GM23338 (cell line): ENCODE results near the gene SYPL2. TPM values are rescaled to one million over a fixed set of nuclear protein-coding genes. Genes with fewer than 3 reads are reported as not detected.
A peak's percentile ranks its signal among the peaks of the same experiment; 100 is the strongest.

Experiments
- ATAC-seq: fragments of 200-7000 bp; cut with Tn5 transposase; 3 replicates; pipeline ENCODE4 v1.9.1; 2020
- DNase-seq: peaks from one replicate; pipeline ENCODE4 v3.0.0-alpha.2; 2015; ENCODE audit warnings: low spot score
- H2AFZ ChIP-seq: fragments of 200-600 bp; sonication (generic); 2 replicates; pipeline ENCODE4 v1.8.0; 2016; ENCODE audit warnings: antibody characterized with exemption, mild to moderate bottlenecking, moderate library complexity
- H3F3A ChIP-seq: fragments of 200-600 bp; sonication (generic); replicated peaks from 2 replicates; pipeline ENCODE4 v1.8.0; 2017; ENCODE audit warnings: antibody characterized with exemption, mixed run types, low read depth
- H3K27ac ChIP-seq: fragments of 200-600 bp; sonication (generic); 2 replicates; pipeline ENCODE4 v1.6.1; 2016; ENCODE audit warnings: low read depth
- H3K27me3 ChIP-seq: fragments of 200-600 bp; sonication (generic); 2 replicates; pipeline ENCODE4 v1.8.0; 2016; ENCODE audit warnings: mild to moderate bottlenecking, mixed run types, moderate library complexity; ENCODE audit not compliant: insufficient read depth
- H3K36me3 ChIP-seq: fragments of 200-600 bp; sonication (generic); 2 replicates; pipeline ENCODE4 v1.8.0; 2016; ENCODE audit warnings: mild to moderate bottlenecking; ENCODE audit not compliant: insufficient read depth
- H3K4me1 ChIP-seq: fragments of 200-600 bp; sonication (generic); 2 replicates; pipeline ENCODE4 v1.8.0; 2016; ENCODE audit warnings: mild to moderate bottlenecking, moderate library complexity; ENCODE audit not compliant: insufficient read depth
- H3K4me2 ChIP-seq: fragments of 200-600 bp; sonication (generic); 2 replicates; pipeline ENCODE4 v1.7.1; 2017; ENCODE audit warnings: mixed run types
- H3K4me3 ChIP-seq: fragments of 200-600 bp; sonication (generic); 2 replicates; pipeline ENCODE4 v1.6.1; 2016; ENCODE audit warnings: mixed run types
- H3K79me2 ChIP-seq: fragments of 200-600 bp; sonication (generic); replicated peaks from 2 replicates; pipeline ENCODE4 v1.8.0; 2017; ENCODE audit warnings: mild to moderate bottlenecking; ENCODE audit not compliant: insufficient read depth
- H3K9me2 ChIP-seq: fragments of 200-600 bp; sonication (generic); 2 replicates; pipeline ENCODE4 v1.8.0; 2017; ENCODE audit not compliant: insufficient read depth
- H4K20me1 ChIP-seq: fragments of 200-600 bp; sonication (generic); replicated peaks from 2 replicates; pipeline ENCODE4 v1.8.0; 2017; ENCODE audit warnings: mild to moderate bottlenecking; ENCODE audit not compliant: insufficient read depth
- H3K27ac Mint-ChIP-seq: 2 replicates; pipeline ENCODE4 v1.8.0; 2020; ENCODE audit warnings: inconsistent platforms, mild to moderate bottlenecking, moderate library complexity, mixed read lengths
- H3K27me3 Mint-ChIP-seq: 3 replicates; pipeline ENCODE4 v1.8.0; 2022; ENCODE audit warnings: low read depth, mild to moderate bottlenecking, moderate library complexity, mixed read lengths, inconsistent platforms; ENCODE audit not compliant: insufficient read depth, poor library complexity
- H3K36me3 Mint-ChIP-seq: 3 replicates; pipeline ENCODE4 v1.8.0; 2021; ENCODE audit warnings: low read depth, mild to moderate bottlenecking, inconsistent platforms, moderate library complexity, mixed read lengths
- H3K4me1 Mint-ChIP-seq: 3 replicates; pipeline ENCODE4 v1.8.0; 2020; ENCODE audit warnings: mild to moderate bottlenecking, inconsistent platforms, mixed read lengths
- H3K4me3 Mint-ChIP-seq: 3 replicates; pipeline ENCODE4 v1.8.0; 2021; ENCODE audit warnings: moderate library complexity, mild to moderate bottlenecking, inconsistent platforms, mixed read lengths
- H3K9me3 Mint-ChIP-seq: 3 replicates; pipeline ENCODE4 v1.8.0; 2020; ENCODE audit warnings: moderate library complexity, mild to moderate bottlenecking, inconsistent platforms, mixed read lengths
- CTCF ChIP-seq, 2 experiments: fragments of 200-600 bp in 1 of 2; sonication (generic) in 1 of 2; conservative IDR thresholded peaks; 2 replicates each; pipeline versions ENCODE4 v1.5.1 to v1.6.1; 2016 to 2017; ENCODE audit warnings: antibody characterized with exemption in 2 of 2, low read depth in 2 of 2, mild to moderate bottlenecking in 2 of 2, moderate library complexity in 1 of 2
- ZNF462 ChIP-seq: fragments of 250-450 bp; sonication (Bioruptor Pico); IDR thresholded peaks from 2 replicates; pipeline ENCODE4 v1.5.0; 2020; ENCODE audit warnings: mild to moderate bottlenecking, moderate library complexity
- polyA plus RNA-seq: library from polyadenylated mRNA; unstranded; fragments of >200 nt; fragmentation: Nextera tagmentation; extraction: Ambion mirVana; gene quantifications from 2 replicates; pipeline ENCODE4 v1.2.1, GENCODE V29; 2016
- total RNA-seq: library from RNA; depleted of rRNA; stranded (reverse); fragments of >200 nt; shearing (Covaris generic); gene quantifications from 2 replicates; pipeline ENCODE4 v1.2.3, GENCODE V29; 2014

The SYPL2 gene
- total and polyA plus RNA-seq, 2 experiments from 2014 or later = 0.40 to 0.49 TPM

DNA sequence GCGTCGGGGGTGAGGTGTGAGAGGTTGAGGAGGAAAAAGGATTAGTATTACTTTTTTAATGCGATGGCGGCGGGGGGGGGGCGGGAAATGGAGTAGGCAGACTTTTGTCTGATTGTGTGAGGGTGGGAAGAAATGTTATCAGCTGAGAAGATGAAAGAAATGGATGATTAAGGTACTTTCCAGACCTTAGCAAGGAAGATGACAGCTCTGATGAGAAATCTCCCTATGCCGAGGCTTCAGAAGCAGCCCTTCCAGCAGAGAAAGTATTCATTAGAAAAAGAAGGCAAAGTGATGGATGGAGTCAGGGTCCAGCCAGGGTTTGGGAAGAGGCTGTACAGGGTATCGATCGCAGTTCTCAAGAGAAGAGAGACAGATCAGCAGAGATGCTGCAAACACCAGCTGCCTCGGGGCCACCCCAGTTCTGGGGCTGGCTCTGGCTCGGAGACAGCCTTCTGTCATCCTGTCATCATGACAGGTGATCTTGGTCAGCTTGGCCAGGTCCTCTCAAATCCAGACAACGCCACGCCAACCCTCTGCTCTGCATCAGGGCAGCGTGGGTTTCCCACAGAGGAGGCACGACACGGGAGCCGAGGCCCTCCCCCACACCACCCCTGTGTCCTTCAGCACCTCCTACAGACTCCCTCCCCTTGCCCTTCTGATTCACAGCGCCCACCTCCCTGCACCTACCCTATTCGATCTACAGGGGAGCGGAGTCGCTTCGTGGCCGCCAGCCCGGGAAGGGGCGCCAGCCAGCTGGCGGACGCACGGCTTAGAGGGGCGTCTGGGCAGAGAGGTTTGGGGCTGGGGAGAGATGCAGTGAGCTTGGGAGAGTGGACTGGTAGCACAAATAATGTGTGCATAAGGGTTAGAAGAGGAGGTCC is 16.7 kb downstream of the SYPL2 start:
- Mint-ChIP-seq H3K4me1 (peaks cover 27% of the 10 kb centered on the region), H3K27ac (peak overlapping the region; percentile 86)
- peak; percentile 77 for DNase-seq

More for the DNA sequence above, 16.7 kb downstream of the SYPL2 start:
- H3K4me2 ChIP-seq = peak overlapping the region; percentile 93
- no peaks in the 10 kb centered on the region for H3K79me2 ChIP-seq
- H3K4me1 ChIP-seq = peaks cover 15% of the 10 kb centered on the region
- H3K27me3 Mint-ChIP-seq = peaks cover 13% of the 10 kb centered on the region
- H3K4me3 Mint-ChIP-seq = peak overlapping the region; percentile 85
- H3K27ac ChIP-seq = no peak overlapping the region
- H3K36me3 Mint-ChIP-seq = peaks cover 15% of the 10 kb centered on the region; the same call in 2 of the 3 replicates
- H2AFZ ChIP-seq = peak overlapping the region; percentile 99
- TF ChIP-seq ZNF462 (CRISPR knock-in tag) (no peak), CTCF (conservative IDR thresholded peaks at IDR 0.05; ENCODE audit: low read depth in 2 of 2) (peak; percentile 41 to 44)
- H3K36me3 ChIP-seq = no peaks in the 10 kb centered on the region
- H4K20me1 ChIP-seq = no peaks in the 10 kb centered on the region
- H3K9me2 ChIP-seq = no peaks in the 10 kb centered on the region
- H3K9me3 Mint-ChIP-seq = no peaks in the 10 kb centered on the region; the same call in 2 of the 3 replicates
- ATAC-seq = peak; percentile 77
- peaks cover 10% of the 10 kb centered on the region; the same call in 1 of the 2 replicates for H3K27me3 ChIP-seq
- H3F3A ChIP-seq = peaks cover 8% of the 10 kb centered on the region; the same call in 1 of the 2 replicates
- peak overlapping the region; percentile 96 for H3K4me3 ChIP-seq
